SU-DHL-6 (cell line): ENCODE data around the gene SLC43A1.

Source experiments
- EZH2phosphoT487 ChIP-seq: fragments of 200-600 bp; sonication (generic), shearing (Covaris generic); conservative IDR thresholded peaks from 2 replicates; pipeline ENCODE4 v1.6.1; 2018; ENCODE audit warnings: mild to moderate bottlenecking, antibody characterized with exemption, low read length, moderate library complexity, mixed read lengths
- TF ChIP-seq, protein P1 (sequence below): fragments of 200-600 bp; sonication (generic); IDR thresholded peaks from one replicate; pipeline ENCODE4 v1.5.1; 2017; ENCODE audit warnings: antibody characterized with exemption, mild to moderate bottlenecking, low read length, moderate library complexity; ENCODE audit not compliant: insufficient read depth, poor library complexity, severe bottlenecking

DNA sequence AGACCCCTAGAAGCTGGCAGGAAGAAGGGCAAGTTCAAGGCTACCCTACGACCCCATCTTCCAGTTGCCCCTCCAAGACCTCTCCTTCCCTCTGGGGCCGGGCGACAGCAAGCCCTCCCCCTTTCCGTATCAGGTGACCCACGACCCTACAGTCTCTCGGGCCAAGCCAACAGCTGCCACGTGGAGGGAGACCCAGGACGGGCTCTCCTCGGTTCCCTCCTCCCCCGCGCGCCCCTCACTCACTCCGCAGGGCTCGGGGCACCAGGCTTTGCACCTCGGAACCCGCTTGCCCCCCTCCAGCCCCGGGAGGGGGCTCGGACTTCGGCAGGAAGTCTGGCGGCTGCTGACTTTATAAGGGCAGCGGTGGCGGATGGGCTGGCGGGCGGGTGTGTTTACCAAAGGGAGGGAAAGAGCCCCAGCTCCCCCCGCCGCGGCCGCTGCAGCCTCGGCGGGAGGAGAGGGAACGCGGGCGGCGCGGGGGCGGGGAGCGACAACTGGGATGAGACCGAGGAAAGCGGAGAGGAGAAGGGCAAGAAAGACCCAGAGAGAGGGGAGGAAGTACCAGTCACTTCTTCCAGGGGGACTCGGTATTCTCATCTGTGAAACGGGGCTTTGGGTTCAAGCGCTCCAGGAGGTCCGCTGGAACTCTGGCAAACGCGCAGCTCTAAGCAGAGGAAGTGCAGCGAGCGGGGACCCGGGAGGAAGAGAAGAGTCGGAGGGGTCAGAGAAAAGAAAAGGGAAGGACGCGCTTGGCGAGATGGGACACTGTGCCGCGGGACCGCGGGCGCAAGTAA lies 767 bp downstream of the SLC43A1 start:
- TF ChIP-seq, protein P1, sequence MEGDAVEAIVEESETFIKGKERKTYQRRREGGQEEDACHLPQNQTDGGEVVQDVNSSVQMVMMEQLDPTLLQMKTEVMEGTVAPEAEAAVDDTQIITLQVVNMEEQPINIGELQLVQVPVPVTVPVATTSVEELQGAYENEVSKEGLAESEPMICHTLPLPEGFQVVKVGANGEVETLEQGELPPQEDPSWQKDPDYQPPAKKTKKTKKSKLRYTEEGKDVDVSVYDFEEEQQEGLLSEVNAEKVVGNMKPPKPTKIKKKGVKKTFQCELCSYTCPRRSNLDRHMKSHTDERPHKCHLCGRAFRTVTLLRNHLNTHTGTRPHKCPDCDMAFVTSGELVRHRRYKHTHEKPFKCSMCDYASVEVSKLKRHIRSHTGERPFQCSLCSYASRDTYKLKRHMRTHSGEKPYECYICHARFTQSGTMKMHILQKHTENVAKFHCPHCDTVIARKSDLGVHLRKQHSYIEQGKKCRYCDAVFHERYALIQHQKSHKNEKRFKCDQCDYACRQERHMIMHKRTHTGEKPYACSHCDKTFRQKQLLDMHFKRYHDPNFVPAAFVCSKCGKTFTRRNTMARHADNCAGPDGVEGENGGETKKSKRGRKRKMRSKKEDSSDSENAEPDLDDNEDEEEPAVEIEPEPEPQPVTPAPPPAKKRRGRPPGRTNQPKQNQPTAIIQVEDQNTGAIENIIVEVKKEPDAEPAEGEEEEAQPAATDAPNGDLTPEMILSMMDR, result no peak
- TF ChIP-seq EZH2phosphoT487, result no peak
